Left ventricle myocardium inferior (tissue), 1 donor: ENCODE data around the gene DDO. TPM values are rescaled to one million over a fixed set of nuclear protein-coding genes. Genes with fewer than 3 reads are reported as not detected.

Experiments
- DNase-seq: peaks from one replicate; pipeline ENCODE4 v3.0.0-alpha.2; 2020
- H3K27ac ChIP-seq: fragments of 200-600 bp; replicated peaks from 2 replicates; pipeline ENCODE4 v1.8.0; 2021
- H3K27me3 ChIP-seq: fragments of 200-600 bp; 2 replicates; pipeline ENCODE4 v1.8.0; 2021; ENCODE audit warnings: low read depth
- H3K36me3 ChIP-seq: fragments of 200-600 bp; 2 replicates; pipeline ENCODE4 v1.8.0; 2021
- H3K4me1 ChIP-seq: fragments of 200-600 bp; 2 replicates; pipeline ENCODE4 v1.8.0; 2021
- H3K4me3 ChIP-seq: fragments of 200-600 bp; 2 replicates; pipeline ENCODE4 v1.8.0; 2021; ENCODE audit warnings: mild to moderate bottlenecking, moderate library complexity
- H3K9me3 ChIP-seq: fragments of 200-600 bp; replicated peaks from 2 replicates; pipeline ENCODE4 v1.8.0; 2021
- intact Hi-C: fragments of 100-400 bp; cut with micrococcal nuclease; formaldehyde crosslinking; loops from one replicate; pipeline ENCODE4 v1.11.0; 2022
- long read RNA-seq: library from polyadenylated mRNA; unstranded; transcript quantifications from one replicate; pipeline ENCODE4 v2.0.0, GENCODE V29; 2021
- total RNA-seq: library from RNA; stranded (reverse); fragmentation: NEBNext Ultra II Directional; extraction: Animal tissue kit (Norgen Biotek cat#: 25700); gene quantifications from one replicate; pipeline ENCODE4 v1.2.1, GENCODE V29; 2021
- TF ChIP-seq, protein P1 (sequence below): fragments of 200-600 bp; IDR thresholded peaks from 2 replicates; pipeline ENCODE4 v1.8.0; 2021; ENCODE audit warnings: antibody characterized with exemption, mild to moderate bottlenecking, borderline replicate concordance
- donor health status: DM: no; HTN: yes; CAD: no; lungs with severe emphysema.

The DDO gene, protein sequence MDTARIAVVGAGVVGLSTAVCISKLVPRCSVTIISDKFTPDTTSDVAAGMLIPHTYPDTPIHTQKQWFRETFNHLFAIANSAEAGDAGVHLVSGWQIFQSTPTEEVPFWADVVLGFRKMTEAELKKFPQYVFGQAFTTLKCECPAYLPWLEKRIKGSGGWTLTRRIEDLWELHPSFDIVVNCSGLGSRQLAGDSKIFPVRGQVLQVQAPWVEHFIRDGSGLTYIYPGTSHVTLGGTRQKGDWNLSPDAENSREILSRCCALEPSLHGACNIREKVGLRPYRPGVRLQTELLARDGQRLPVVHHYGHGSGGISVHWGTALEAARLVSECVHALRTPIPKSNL
- total RNA-seq: 37.6 TPM
- long read RNA-seq, transcript DDO-201 (4 exons, 1,953 nt): minor isoform, 25 of 62 reads
- long read RNA-seq, transcript DDO-202 (5 exons, 2,130 nt): major isoform, 29 of 62 reads
- long read RNA-seq, partial matches to known transcripts: 1 of 62 reads
- long read RNA-seq, other reads (novel, unspliced or antisense): 7 of 62 reads

DNA sequence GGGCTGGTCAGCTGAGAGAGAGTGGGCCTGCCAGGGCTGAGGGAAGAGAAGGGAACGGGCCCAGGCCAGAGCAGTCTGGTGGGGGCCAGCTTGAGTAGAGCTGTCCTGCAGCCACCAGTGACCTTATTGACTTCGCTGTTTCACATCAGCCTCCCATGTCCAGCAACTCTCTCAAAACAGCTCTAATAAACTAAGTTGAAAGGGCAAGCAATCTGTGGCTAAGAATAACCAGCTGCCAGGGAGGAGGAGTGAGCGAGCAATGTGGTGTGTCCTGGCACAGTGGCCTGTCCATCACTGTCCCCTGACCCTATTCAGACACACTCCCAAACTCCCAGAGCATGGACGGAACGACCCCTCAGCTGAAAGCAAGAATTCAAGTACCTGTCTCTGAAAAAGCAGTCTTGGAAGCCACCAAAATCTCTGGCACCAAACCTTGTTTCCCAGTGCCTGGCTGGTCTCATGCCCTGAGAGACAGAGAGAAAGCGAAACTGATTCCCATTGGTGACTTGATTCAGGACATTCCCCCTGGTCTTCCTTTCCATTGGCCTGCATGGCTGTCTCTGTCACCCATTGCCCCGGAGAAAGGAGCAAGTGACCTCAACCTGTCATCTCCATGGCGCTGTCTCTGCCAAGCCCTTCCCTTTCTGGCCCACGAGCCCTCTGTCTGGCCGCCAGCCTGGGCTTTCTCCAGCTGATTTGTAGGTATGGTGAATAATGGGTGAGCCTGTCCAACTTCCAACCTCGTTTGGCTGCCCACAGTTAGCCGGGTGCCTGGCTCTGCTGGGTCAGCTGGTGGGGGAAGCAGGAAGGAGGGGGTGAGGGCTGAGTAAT, at the start of gene DDO:
DDO (minus strand) TSS at position 490 of the 831 bp plus-strand sequence. CDS start 2,113 bp downstream, outside the sequence.
- Histone ChIP-seq H3K9me3 (no peaks in the 10 kb centered on the region), H3K36me3 (no peaks in the 10 kb centered on the region), H3K4me3 (peak within 1 kb of the TSS; percentile 63), H3K27ac (peak within 1 kb of the TSS; percentile 91), H3K27me3 (no peaks in the 10 kb centered on the region), H3K4me1 (peaks cover 19% of the 10 kb centered on the region)
- TF ChIP-seq, protein P1, sequence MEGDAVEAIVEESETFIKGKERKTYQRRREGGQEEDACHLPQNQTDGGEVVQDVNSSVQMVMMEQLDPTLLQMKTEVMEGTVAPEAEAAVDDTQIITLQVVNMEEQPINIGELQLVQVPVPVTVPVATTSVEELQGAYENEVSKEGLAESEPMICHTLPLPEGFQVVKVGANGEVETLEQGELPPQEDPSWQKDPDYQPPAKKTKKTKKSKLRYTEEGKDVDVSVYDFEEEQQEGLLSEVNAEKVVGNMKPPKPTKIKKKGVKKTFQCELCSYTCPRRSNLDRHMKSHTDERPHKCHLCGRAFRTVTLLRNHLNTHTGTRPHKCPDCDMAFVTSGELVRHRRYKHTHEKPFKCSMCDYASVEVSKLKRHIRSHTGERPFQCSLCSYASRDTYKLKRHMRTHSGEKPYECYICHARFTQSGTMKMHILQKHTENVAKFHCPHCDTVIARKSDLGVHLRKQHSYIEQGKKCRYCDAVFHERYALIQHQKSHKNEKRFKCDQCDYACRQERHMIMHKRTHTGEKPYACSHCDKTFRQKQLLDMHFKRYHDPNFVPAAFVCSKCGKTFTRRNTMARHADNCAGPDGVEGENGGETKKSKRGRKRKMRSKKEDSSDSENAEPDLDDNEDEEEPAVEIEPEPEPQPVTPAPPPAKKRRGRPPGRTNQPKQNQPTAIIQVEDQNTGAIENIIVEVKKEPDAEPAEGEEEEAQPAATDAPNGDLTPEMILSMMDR: no peak
- intact Hi-C loops: no loop called here
- peak; percentile 86 for DNase-seq

DNA sequence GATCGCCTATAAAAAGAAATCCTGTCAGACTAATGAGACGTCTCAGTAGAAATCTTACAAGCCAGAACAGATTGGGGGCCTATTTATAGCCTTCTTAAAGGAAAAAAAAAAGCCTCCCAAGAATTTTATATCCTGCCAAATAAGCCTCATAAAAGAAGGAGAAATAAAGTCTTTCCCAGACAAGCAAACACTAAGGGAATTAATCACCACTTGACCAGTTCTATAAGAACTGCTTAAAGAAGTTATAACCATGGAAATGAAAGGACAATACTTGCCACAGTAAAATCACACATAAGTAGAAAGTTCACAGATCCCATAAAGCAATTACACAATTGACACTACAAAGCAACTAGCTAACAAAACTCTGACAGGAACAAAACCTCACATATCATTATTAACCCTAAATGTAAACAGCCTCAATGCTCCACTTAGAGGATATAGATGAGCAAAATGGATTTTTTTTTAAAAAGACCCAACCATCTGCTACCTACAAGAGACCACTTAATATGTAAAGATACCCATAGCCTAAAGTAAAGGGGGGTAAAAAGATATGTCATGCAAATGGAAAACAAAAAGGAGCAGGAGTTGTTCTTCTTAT, 47.6 kb upstream of the DDO start:
- TF ChIP-seq, protein P1: no peak
- DNase-seq: no peak
- Histone ChIP-seq H3K4me1 (no peaks in the 10 kb centered on the region), H3K36me3 (no peaks in the 10 kb centered on the region), H3K27ac (no peak overlapping the region), H3K9me3 (peaks cover 36% of the 10 kb centered on the region), H3K4me3 (no peak overlapping the region), H3K27me3 (no peaks in the 10 kb centered on the region)
- intact Hi-C loops: no loop called here

DNA sequence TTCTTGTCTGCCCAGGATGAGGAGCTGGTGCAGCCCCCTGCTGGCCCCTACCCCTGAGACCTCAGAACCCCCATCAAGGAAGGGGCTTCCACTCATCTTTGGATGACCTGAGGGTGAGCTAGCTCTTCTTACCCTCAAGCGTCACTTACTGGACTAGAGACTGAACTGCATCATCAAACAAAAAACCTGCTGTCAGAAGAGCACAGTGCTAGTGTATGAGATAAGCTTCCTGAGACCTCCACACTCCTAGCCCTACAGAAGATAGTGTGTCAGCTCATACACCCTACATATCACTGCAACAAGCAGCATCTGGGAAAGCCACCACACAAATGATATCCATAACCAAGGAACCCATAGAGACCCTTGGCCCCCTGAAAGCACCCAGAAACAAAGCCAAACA, 46.0 kb upstream of the DDO start:
- intact Hi-C loops: no loop called here
- Histone ChIP-seq H3K9me3 (peaks cover 36% of the 10 kb centered on the region), H3K27me3 (no peaks in the 10 kb centered on the region), H3K4me3 (no peak overlapping the region), H3K36me3 (no peaks in the 10 kb centered on the region), H3K4me1 (no peaks in the 10 kb centered on the region), H3K27ac (no peak overlapping the region)
- TF ChIP-seq, protein P1: no peak
- no peak for DNase-seq

DNA sequence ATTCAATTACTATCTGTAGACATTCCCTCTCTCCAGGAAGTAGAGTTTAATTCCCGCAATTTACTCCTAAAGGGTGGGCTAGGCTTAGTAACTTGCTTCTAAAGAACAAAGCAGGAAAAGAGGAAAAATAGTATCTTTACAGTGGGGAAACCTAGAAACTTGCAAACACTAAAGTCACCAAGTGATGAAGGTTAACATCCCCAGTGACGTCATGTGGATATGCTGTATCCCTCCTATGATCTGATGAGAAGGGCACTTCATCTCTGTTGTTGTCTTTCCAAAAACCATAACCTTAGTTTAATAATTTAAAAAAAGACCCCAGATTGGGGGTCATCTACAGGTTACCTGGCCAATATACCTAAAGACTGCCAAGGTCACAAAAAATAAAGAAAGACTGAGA, 43.8 kb upstream of the DDO start:
- H3K27ac ChIP-seq: no peak overlapping the region
- H3K9me3 ChIP-seq: peaks cover 28% of the 10 kb centered on the region
- intact Hi-C loops: no loop called here
- H3K36me3 ChIP-seq: no peaks in the 10 kb centered on the region
- no peaks in the 10 kb centered on the region for H3K27me3 ChIP-seq
- TF ChIP-seq, protein P1: no peak
- no peak for DNase-seq
- no peaks in the 10 kb centered on the region for H3K4me1 ChIP-seq
- H3K4me3 ChIP-seq: no peak overlapping the region

DNA sequence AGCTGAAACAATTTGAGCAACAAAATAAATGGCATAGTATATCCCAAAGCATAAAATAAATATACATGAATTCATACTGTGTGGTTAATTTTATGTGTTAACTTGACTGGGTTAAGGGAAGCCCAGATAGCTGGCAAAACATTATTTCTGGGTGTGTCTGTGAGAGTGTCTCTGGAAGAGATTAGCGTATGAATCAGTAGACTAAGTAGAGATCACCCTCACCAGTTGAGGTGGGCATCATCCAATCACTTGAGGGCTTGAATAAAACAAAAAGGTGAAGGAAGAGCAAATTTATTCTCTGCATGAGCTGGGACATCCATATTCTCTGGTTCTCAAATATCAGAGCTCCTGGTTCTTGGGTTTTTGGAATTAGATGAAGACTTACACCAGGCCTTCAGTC, 43.1 kb upstream of the DDO start:
- H3K36me3 ChIP-seq: no peaks in the 10 kb centered on the region
- DNase-seq: no peak
- intact Hi-C loops: no loop called here
- TF ChIP-seq, protein P1: no peak
- H3K4me1 ChIP-seq: no peaks in the 10 kb centered on the region
- H3K27me3 ChIP-seq: no peaks in the 10 kb centered on the region
- H3K27ac ChIP-seq: no peak overlapping the region
- peaks cover 21% of the 10 kb centered on the region for H3K9me3 ChIP-seq
- no peak overlapping the region for H3K4me3 ChIP-seq
